ENCODE results near the gene SCN2B.

- no peak for TF ChIP-seq EZH2 (IDR thresholded peaks at IDR 0.05)
- no peak for TF ChIP-seq POLR2AphosphoS5 (IDR thresholded peaks at IDR 0.05; ENCODE audit: borderline replicate concordance, low read depth, low read length)
Measured at GRCh38 chr11:118215262-118215661, 38.8 kb upstream of the SCN2B start.

Data from SK-N-MC (cell line).